Measurements from ENCODE around the gene TGFBRAP1.

The TGFBRAP1 gene

DNA sequence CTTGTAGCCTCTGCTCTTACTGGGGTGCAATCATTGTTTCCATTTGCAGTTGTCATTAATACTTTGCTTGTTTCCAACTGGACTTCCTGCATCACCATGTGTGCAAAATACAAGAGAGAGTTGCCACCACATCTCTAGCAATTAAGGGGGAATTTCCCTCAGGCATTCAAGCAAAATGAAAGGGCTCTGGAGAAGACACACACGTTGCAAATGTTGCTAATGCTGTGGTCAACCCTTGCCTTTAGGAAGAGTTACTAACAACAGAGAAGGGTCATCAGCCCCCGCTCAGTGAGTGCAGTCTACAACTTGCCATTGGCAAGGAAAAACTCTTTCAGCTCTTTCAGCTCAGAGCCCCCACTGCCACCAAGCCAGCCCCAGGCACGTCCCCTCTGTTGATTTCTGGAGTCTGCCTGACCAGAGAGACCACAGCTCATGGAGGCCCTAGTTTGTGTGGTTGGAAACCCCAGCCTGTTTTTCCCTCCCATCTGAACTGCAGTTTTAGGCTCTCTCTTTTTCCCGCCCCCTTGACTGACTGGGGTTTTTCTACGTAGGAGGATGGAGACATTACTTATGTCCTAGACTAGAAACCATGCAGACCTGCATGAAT is 113.8 kb downstream of the TGFBRAP1 start:
- DNase-seq (ENCODE audit: insufficient read length, low spot score) (no peak), FAIRE-seq (no peak)
- TF ChIP-seq, protein P1, sequence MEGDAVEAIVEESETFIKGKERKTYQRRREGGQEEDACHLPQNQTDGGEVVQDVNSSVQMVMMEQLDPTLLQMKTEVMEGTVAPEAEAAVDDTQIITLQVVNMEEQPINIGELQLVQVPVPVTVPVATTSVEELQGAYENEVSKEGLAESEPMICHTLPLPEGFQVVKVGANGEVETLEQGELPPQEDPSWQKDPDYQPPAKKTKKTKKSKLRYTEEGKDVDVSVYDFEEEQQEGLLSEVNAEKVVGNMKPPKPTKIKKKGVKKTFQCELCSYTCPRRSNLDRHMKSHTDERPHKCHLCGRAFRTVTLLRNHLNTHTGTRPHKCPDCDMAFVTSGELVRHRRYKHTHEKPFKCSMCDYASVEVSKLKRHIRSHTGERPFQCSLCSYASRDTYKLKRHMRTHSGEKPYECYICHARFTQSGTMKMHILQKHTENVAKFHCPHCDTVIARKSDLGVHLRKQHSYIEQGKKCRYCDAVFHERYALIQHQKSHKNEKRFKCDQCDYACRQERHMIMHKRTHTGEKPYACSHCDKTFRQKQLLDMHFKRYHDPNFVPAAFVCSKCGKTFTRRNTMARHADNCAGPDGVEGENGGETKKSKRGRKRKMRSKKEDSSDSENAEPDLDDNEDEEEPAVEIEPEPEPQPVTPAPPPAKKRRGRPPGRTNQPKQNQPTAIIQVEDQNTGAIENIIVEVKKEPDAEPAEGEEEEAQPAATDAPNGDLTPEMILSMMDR (IDR thresholded peaks at IDR 0.05; ENCODE audit: insufficient read depth, missing control alignments), result no peak

Measured in D721Med (cell line).